Measurements from ENCODE around the gene TRA2B. TPM values are rescaled to one million over a fixed set of nuclear protein-coding genes. Genes with fewer than 3 reads are reported as not detected.
A peak's percentile ranks its signal among the peaks of the same experiment; 100 is the strongest.

Gene TRA2B
- total RNA-seq, 1 donor from 2014 or later: 140 TPM

GRCh38 chr3:185966655-185967054 lies 28.8 kb upstream of the TRA2B start:
- no peak for TF ChIP-seq CTCF (conservative IDR thresholded peaks at IDR 0.05; ENCODE audit: low read depth, low read length)
- DNase-seq (ENCODE audit: low read depth): no peak
- H3K4me3 ChIP-seq (ENCODE audit: low read depth, low read length): no peak overlapping the region

- TF ChIP-seq CTCF (conservative IDR thresholded peaks at IDR 0.05; ENCODE audit: low read depth, low read length): no peak
- no peak overlapping the region for H3K4me3 ChIP-seq (ENCODE audit: low read depth, low read length)
- DNase-seq (ENCODE audit: low read depth): no peak
Observed at GRCh38 chr3:185965496-185965895, 27.7 kb upstream of the TRA2B start.

- no peak for TF ChIP-seq CTCF (conservative IDR thresholded peaks at IDR 0.05; ENCODE audit: low read depth, low read length)
- H3K4me3 ChIP-seq (ENCODE audit: low read depth, low read length): no peak overlapping the region
- no peak for DNase-seq (ENCODE audit: low read depth)
Observed at GRCh38 chr3:185961675-185962232, 23.9 kb upstream of the TRA2B start.

GRCh38 chr3:185960522-185961288 lies 22.9 kb upstream of the TRA2B start:
- no peak for TF ChIP-seq CTCF (conservative IDR thresholded peaks at IDR 0.05; ENCODE audit: low read depth, low read length)
- H3K4me3 ChIP-seq (ENCODE audit: low read depth, low read length): peak overlapping the region; percentile 21
- DNase-seq (ENCODE audit: low read depth): no peak

- peak overlapping the region; percentile 21 for H3K4me3 ChIP-seq (ENCODE audit: low read depth, low read length)
- no peak for TF ChIP-seq CTCF (conservative IDR thresholded peaks at IDR 0.05; ENCODE audit: low read depth, low read length)
- DNase-seq (ENCODE audit: low read depth): no peak
Observed at GRCh38 chr3:185959609-185960521, 22.1 kb upstream of the TRA2B start.

- no peak for DNase-seq (ENCODE audit: low read depth)
- TF ChIP-seq CTCF (conservative IDR thresholded peaks at IDR 0.05; ENCODE audit: low read depth, low read length): no peak
- H3K4me3 ChIP-seq (ENCODE audit: low read depth, low read length): no peak overlapping the region
Observed at GRCh38 chr3:185958626-185959025, 20.8 kb upstream of the TRA2B start.
